Muscle of arm (tissue), 12 donors: ENCODE data around the gene FBXW2. TPM values are rescaled to one million over a fixed set of nuclear protein-coding genes. Genes with fewer than 3 reads are reported as not detected.
A peak's percentile ranks its signal among the peaks of the same experiment; 100 is the strongest.

Experiments
- DNase-seq: peaks from one replicate; pipeline ENCODE4 v3.0.0-alpha.2; 2013
- polyA plus RNA-seq, 12 donors: library from polyadenylated mRNA; unstranded; fragments of 120-200 nt; gene quantifications; one replicate each; pipeline ENCODE4 v1.2.1, GENCODE V29; 2013; ENCODE audit not compliant: insufficient read length in 12 of 12

Gene FBXW2
- polyA plus RNA-seq, 12 donors, result 22.4 to 44.3 (median 35.4) TPM; not detected in 1

- no peak for DNase-seq
Measured at GRCh38 chr9:120783602-120784047, 9.6 kb downstream of the FBXW2 start.

- DNase-seq, result no peak
Measured at GRCh38 chr9:120781236-120781635, 12.0 kb downstream of the FBXW2 start.

- DNase-seq, result no peak
Measured at GRCh38 chr9:120780367-120780766, 12.8 kb downstream of the FBXW2 start.

GRCh38 chr9:120779227-120779626, 14.0 kb downstream of the FBXW2 start:
- DNase-seq, result no peak

- no peak for DNase-seq
Measured at GRCh38 chr9:120778758-120779157, 14.5 kb downstream of the FBXW2 start.

- DNase-seq, result no peak
Measured at GRCh38 chr9:120777229-120777628, 16.0 kb downstream of the FBXW2 start.

GRCh38 chr9:120776788-120777187, 16.4 kb downstream of the FBXW2 start:
- DNase-seq, result no peak

GRCh38 chr9:120775859-120776258, 17.4 kb downstream of the FBXW2 start:
- DNase-seq, result no peak

GRCh38 chr9:120774719-120775118, 18.5 kb downstream of the FBXW2 start:
- no peak for DNase-seq

- no peak for DNase-seq
Measured at GRCh38 chr9:120773256-120773655, 20.0 kb downstream of the FBXW2 start.

GRCh38 chr9:120770931-120771330, 22.3 kb downstream of the FBXW2 start:
- DNase-seq, result no peak

GRCh38 chr9:120768886-120769285, 24.3 kb downstream of the FBXW2 start:
- no peak for DNase-seq

- no peak for DNase-seq
Measured at GRCh38 chr9:120768247-120768646, 25.0 kb downstream of the FBXW2 start.

- DNase-seq, result no peak
Measured at GRCh38 chr9:120767451-120767850, 25.8 kb downstream of the FBXW2 start.

- DNase-seq, result no peak
Measured at GRCh38 chr9:120765910-120766425, 27.2 kb downstream of the FBXW2 start.

GRCh38 chr9:120764476-120764875, 28.7 kb downstream of the FBXW2 start:
- DNase-seq, result no peak

- no peak for DNase-seq
Measured at GRCh38 chr9:120761006-120761405, 32.2 kb downstream of the FBXW2 start.

GRCh38 chr9:120759755-120760400, 33.3 kb downstream of the FBXW2 start:
- DNase-seq, result no peak

GRCh38 chr9:120758544-120758943, 34.7 kb downstream of the FBXW2 start:
- DNase-seq, result no peak

GRCh38 chr9:120757026-120757913, 35.9 kb downstream of the FBXW2 start:
- no peak for DNase-seq

- no peak for DNase-seq
Measured at GRCh38 chr9:120756531-120756930, 36.7 kb downstream of the FBXW2 start.

- DNase-seq, result peak; percentile 70
Measured at GRCh38 chr9:120755810-120756434, 37.3 kb downstream of the FBXW2 start.
